H9 (cell line): Measurements from ENCODE around the gene CCDC192. TPM values are rescaled to one million over a fixed set of nuclear protein-coding genes. Genes with fewer than 3 reads are reported as not detected.

Experiments used
- DNase-seq: peaks from one replicate; pipeline ENCODE4 v3.0.0-alpha.2; 2017
- H2AFZ ChIP-seq: one replicate; pipeline ENCODE4 v1.6.1; 2013; ENCODE audit warnings: mild to moderate bottlenecking, low read length, control low read depth, moderate library complexity
- H2AK5ac ChIP-seq: 2 replicates; pipeline ENCODE4 v1.6.1; 2013; ENCODE audit warnings: low read length, control low read depth, mixed read lengths; ENCODE audit not compliant: insufficient read length
- H2BK120ac ChIP-seq: one replicate; pipeline ENCODE4 v1.6.1; 2013; ENCODE audit warnings: low read depth, mild to moderate bottlenecking, low read length, control low read depth, inconsistent platforms; ENCODE audit not compliant: poor library complexity, severe bottlenecking
- H2BK12ac ChIP-seq: 2 replicates; pipeline ENCODE4 v1.6.1; 2013; ENCODE audit warnings: low read length, control low read depth, mixed read lengths, low read depth; ENCODE audit not compliant: insufficient read length
- H2BK15ac ChIP-seq: 2 replicates; pipeline ENCODE4 v1.6.1; 2013; ENCODE audit warnings: low read depth, low read length, control low read depth
- H2BK20ac ChIP-seq: one replicate; pipeline ENCODE4 v1.6.1; 2013; ENCODE audit warnings: low read depth, mild to moderate bottlenecking, low read length, control low read depth, inconsistent platforms; ENCODE audit not compliant: poor library complexity, severe bottlenecking
- H2BK5ac ChIP-seq: 2 replicates; pipeline ENCODE4 v1.6.1; 2013; ENCODE audit warnings: low read length, control low read depth, mixed read lengths; ENCODE audit not compliant: insufficient read length
- H3K14ac ChIP-seq: 2 replicates; pipeline ENCODE4 v1.6.1; 2013; ENCODE audit warnings: low read length, control low read depth; ENCODE audit not compliant: insufficient read depth
- H3K18ac ChIP-seq: 2 replicates; pipeline ENCODE4 v1.6.1; 2013; ENCODE audit warnings: low read depth, mild to moderate bottlenecking, mixed read lengths, low read length, control low read depth; ENCODE audit not compliant: insufficient read length
- H3K23ac ChIP-seq: 2 replicates; pipeline ENCODE4 v1.6.1; 2013; ENCODE audit warnings: low read length, control low read depth, mixed read lengths, low read depth; ENCODE audit not compliant: insufficient read length
- H3K23me2 ChIP-seq: 2 replicates; pipeline ENCODE4 v1.6.1; 2013; ENCODE audit warnings: low read depth, mild to moderate bottlenecking, mixed read lengths, low read length, control low read depth; ENCODE audit not compliant: insufficient read length, poor library complexity, severe bottlenecking
- H3K27ac ChIP-seq: 2 replicates; pipeline ENCODE4 v1.5.1; 2013; ENCODE audit warnings: low read length, control low read depth, mixed read lengths, low read depth; ENCODE audit not compliant: insufficient read length
- H3K27me3 ChIP-seq: 2 replicates; pipeline ENCODE4 v1.6.1; 2013; ENCODE audit warnings: low read length, control low read depth, inconsistent platforms; ENCODE audit not compliant: insufficient read depth
- H3K4ac ChIP-seq: 2 replicates; pipeline ENCODE4 v1.6.1; 2013; ENCODE audit warnings: low read depth, mild to moderate bottlenecking, control low read depth, inconsistent platforms, low read length, moderate library complexity
- H3K4me1 ChIP-seq: 2 replicates; pipeline ENCODE4 v1.6.1; 2013; ENCODE audit warnings: low read length, control low read depth, inconsistent platforms; ENCODE audit not compliant: insufficient read depth
- H3K4me2 ChIP-seq: 2 replicates; pipeline ENCODE4 v1.6.1; 2013; ENCODE audit warnings: low read length, control low read depth, mixed read lengths; ENCODE audit not compliant: insufficient read length, insufficient read depth
- H3K56ac ChIP-seq: 2 replicates; pipeline ENCODE4 v1.6.1; 2013; ENCODE audit warnings: low read depth, mild to moderate bottlenecking, mixed read lengths, low read length, control low read depth; ENCODE audit not compliant: insufficient read length
- H3K79me1 ChIP-seq: 2 replicates; pipeline ENCODE4 v1.6.1; 2013; ENCODE audit warnings: low read depth, mild to moderate bottlenecking, moderate library complexity, low read length, control low read depth, inconsistent platforms; ENCODE audit not compliant: insufficient read depth, poor library complexity, severe bottlenecking
- H3K79me2 ChIP-seq: 2 replicates; pipeline ENCODE4 v1.6.1; 2013; ENCODE audit warnings: low read length, control low read depth, inconsistent platforms; ENCODE audit not compliant: insufficient read depth
- H3K9ac ChIP-seq: 2 replicates; pipeline ENCODE4 v1.6.1; 2013; ENCODE audit warnings: low read length, control low read depth, mixed read lengths; ENCODE audit not compliant: insufficient read length; ENCODE audit errors: extremely low read depth
- H3K9me3 ChIP-seq: one replicate; pipeline ENCODE4 v1.6.1; 2013; ENCODE audit warnings: low read depth, low read length, inconsistent platforms; ENCODE audit not compliant: control insufficient read depth
- H3T11ph ChIP-seq: one replicate; pipeline ENCODE4 v1.6.1; 2013; ENCODE audit warnings: mild to moderate bottlenecking, low read length, control low read depth, inconsistent platforms
- H4K20me1 ChIP-seq: one replicate; pipeline ENCODE4 v1.6.1; 2013; ENCODE audit not compliant: control insufficient read depth, insufficient read length, insufficient read depth
- H4K5ac ChIP-seq: 2 replicates; pipeline ENCODE4 v1.6.1; 2013; ENCODE audit warnings: low read depth, mild to moderate bottlenecking, mixed read lengths, low read length, control low read depth; ENCODE audit not compliant: insufficient read length
- H4K8ac ChIP-seq: replicated peaks from 2 replicates; pipeline ENCODE4 v1.6.1; 2013; ENCODE audit warnings: low read length, control low read depth, mixed read lengths, low read depth; ENCODE audit not compliant: insufficient read length
- H4K91ac ChIP-seq: 2 replicates; pipeline ENCODE4 v1.6.1; 2013; ENCODE audit warnings: low read depth, mild to moderate bottlenecking, moderate library complexity, mixed read lengths, low read length, control low read depth; ENCODE audit not compliant: insufficient read length
- H3K27ac Mint-ChIP-seq, 3 experiments: 2 replicates in 2 of 3; 3 replicates in 1 of 3; pipeline ENCODE4 v1.8.0; 2020 to 2021; ENCODE audit warnings: mixed read lengths in 3 of 3, mild to moderate bottlenecking in 1 of 3, moderate library complexity in 1 of 3
- H3K27me3 Mint-ChIP-seq: 2 replicates; pipeline ENCODE4 v1.8.0; 2021; ENCODE audit warnings: low read depth, mild to moderate bottlenecking, moderate library complexity, mixed read lengths
- H3K36me3 Mint-ChIP-seq, 3 experiments: 2 replicates in 2 of 3; 3 replicates in 1 of 3; pipeline ENCODE4 v1.8.0; 2020 to 2021; ENCODE audit warnings: low read depth in 3 of 3, mixed read lengths in 3 of 3; ENCODE audit not compliant: insufficient read depth in 1 of 3
- H3K4me1 Mint-ChIP-seq, 2 experiments: 2 replicates each; pipeline ENCODE4 v1.8.0; 2020; ENCODE audit warnings: mixed read lengths in 2 of 2
- H3K4me3 Mint-ChIP-seq, 2 experiments: 2 replicates in 1 of 2; 3 replicates in 1 of 2; pipeline ENCODE4 v1.8.0; 2020 to 2021; ENCODE audit warnings: mild to moderate bottlenecking in 2 of 2, mixed read lengths in 2 of 2, moderate library complexity in 1 of 2
- H3K9me3 Mint-ChIP-seq, 2 experiments: 2 replicates in 1 of 2; 3 replicates in 1 of 2; pipeline ENCODE4 v1.8.0; 2020; ENCODE audit warnings: mild to moderate bottlenecking in 2 of 2, mixed read lengths in 2 of 2, moderate library complexity in 1 of 2
- CTCF ChIP-seq: fragments of 200-600 bp; sonication (generic); conservative IDR thresholded peaks from 3 replicates; pipeline ENCODE4 v1.8.0; 2021; ENCODE audit warnings: antibody characterized with exemption, mild to moderate bottlenecking
- WGBS: extraction: QIAGEN DNeasy Blood & Tissue Kit; methylation state at CpG from one replicate; pipeline ENCODE4 v1.1.7; 2013; ENCODE audit warnings: missing lambda C conversion rate, low lambda C conversion rate, mixed read lengths; ENCODE audit not compliant: insufficient read length; ENCODE audit errors: extremely low coverage; 5-methylcytosine and 5-hydroxymethylcytosine counted together
- total RNA-seq: library from RNA; stranded (reverse); gene quantifications from 2 replicates; pipeline ENCODE4 v1.2.1, GENCODE V29; 2021

Gene CCDC192
- total RNA-seq, 1 experiment from 2014 or later: not detected

DNA sequence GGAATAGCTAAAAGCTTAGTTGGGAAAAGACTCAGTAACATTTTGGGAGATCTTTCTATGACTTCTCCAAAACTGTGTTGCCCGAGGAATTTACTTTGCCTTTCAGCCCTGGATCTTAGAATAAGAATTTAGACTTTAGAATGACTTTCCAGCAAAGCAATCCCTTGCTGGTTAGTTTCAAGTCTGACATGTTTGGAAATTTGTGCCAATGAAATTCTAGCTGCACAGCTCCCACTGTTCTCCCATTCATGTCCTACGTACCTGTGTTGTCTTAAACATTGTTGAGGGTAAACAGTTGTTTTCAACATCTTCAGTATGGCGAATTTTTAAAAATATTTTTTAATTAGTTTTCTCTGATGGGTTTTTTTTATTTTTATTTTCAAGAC lies 111.4 kb downstream of the CCDC192 start:
- no peaks in the 10 kb centered on the region for H4K20me1 ChIP-seq
- H3K14ac ChIP-seq: no peak overlapping the region
- H3K18ac ChIP-seq: no peak overlapping the region
- WGBS: no CpG with 5 or more reads among the region's 3 CpGs
- H3T11ph ChIP-seq: no peak overlapping the region
- no peak overlapping the region for H2BK20ac ChIP-seq
- no peak overlapping the region for H3K56ac ChIP-seq
- H3K4me2 ChIP-seq: no peak overlapping the region
- peaks cover 9% of the 10 kb centered on the region for H3K4me1 ChIP-seq
- H2AFZ ChIP-seq: no peak overlapping the region
- H2BK15ac ChIP-seq: no peak overlapping the region
- no peak overlapping the region for H3K27ac ChIP-seq
- H4K91ac ChIP-seq: no peak overlapping the region
- no peak overlapping the region for H2BK5ac ChIP-seq
- H3K23me2 ChIP-seq: no peaks in the 10 kb centered on the region
- H2BK12ac ChIP-seq: no peak overlapping the region
- no peak overlapping the region for H3K4me3 Mint-ChIP-seq
- no peaks in the 10 kb centered on the region for H3K79me1 ChIP-seq
- no peaks in the 10 kb centered on the region for H3K27me3 ChIP-seq
- no peaks in the 10 kb centered on the region for H3K9me3 ChIP-seq
- H3K79me2 ChIP-seq: no peaks in the 10 kb centered on the region
- H3K9me3 Mint-ChIP-seq: no peaks in the 10 kb centered on the region
- H4K5ac ChIP-seq: no peak overlapping the region
- peaks cover 41 to 55% of the 10 kb centered on the region in 2 experiments for H3K4me1 Mint-ChIP-seq
- H3K27ac Mint-ChIP-seq: no peak overlapping the region
- H3K23ac ChIP-seq: no peak overlapping the region
- no peak overlapping the region for H2BK120ac ChIP-seq
- H2AK5ac ChIP-seq: no peak overlapping the region
- H4K8ac ChIP-seq: no peak overlapping the region
- H3K36me3 Mint-ChIP-seq: 0 out of 7 replicates have a peak, but pooled peaks cover 0 to 3% (median 0%) of the 10 kb centered on the region in 3 experiments
- no peak for TF ChIP-seq CTCF
- H3K4ac ChIP-seq: no peak overlapping the region
- DNase-seq: no peak
- H3K27me3 Mint-ChIP-seq: no peaks in the 10 kb centered on the region
- no peak overlapping the region for H3K9ac ChIP-seq
